GM23338 (cell line): ENCODE results near the gene DGCR8. TPM values are rescaled to one million over a fixed set of nuclear protein-coding genes. Genes with fewer than 3 reads are reported as not detected.

Experiments
- ATAC-seq: fragments of 200-7000 bp; cut with Tn5 transposase; 3 replicates; pipeline ENCODE4 v1.9.1; 2020
- DNase-seq: peaks from one replicate; pipeline ENCODE4 v3.0.0-alpha.2; 2015; ENCODE audit warnings: low spot score
- H2AFZ ChIP-seq: fragments of 200-600 bp; sonication (generic); 2 replicates; pipeline ENCODE4 v1.8.0; 2016; ENCODE audit warnings: antibody characterized with exemption, mild to moderate bottlenecking, moderate library complexity
- H3F3A ChIP-seq: fragments of 200-600 bp; sonication (generic); replicated peaks from 2 replicates; pipeline ENCODE4 v1.8.0; 2017; ENCODE audit warnings: antibody characterized with exemption, mixed run types, low read depth
- H3K27ac ChIP-seq: fragments of 200-600 bp; sonication (generic); 2 replicates; pipeline ENCODE4 v1.6.1; 2016; ENCODE audit warnings: low read depth
- H3K27me3 ChIP-seq: fragments of 200-600 bp; sonication (generic); 2 replicates; pipeline ENCODE4 v1.8.0; 2016; ENCODE audit warnings: mild to moderate bottlenecking, mixed run types, moderate library complexity; ENCODE audit not compliant: insufficient read depth
- H3K36me3 ChIP-seq: fragments of 200-600 bp; sonication (generic); 2 replicates; pipeline ENCODE4 v1.8.0; 2016; ENCODE audit warnings: mild to moderate bottlenecking; ENCODE audit not compliant: insufficient read depth
- H3K4me1 ChIP-seq: fragments of 200-600 bp; sonication (generic); 2 replicates; pipeline ENCODE4 v1.8.0; 2016; ENCODE audit warnings: mild to moderate bottlenecking, moderate library complexity; ENCODE audit not compliant: insufficient read depth
- H3K4me2 ChIP-seq: fragments of 200-600 bp; sonication (generic); 2 replicates; pipeline ENCODE4 v1.7.1; 2017; ENCODE audit warnings: mixed run types
- H3K4me3 ChIP-seq: fragments of 200-600 bp; sonication (generic); 2 replicates; pipeline ENCODE4 v1.6.1; 2016; ENCODE audit warnings: mixed run types
- H3K79me2 ChIP-seq: fragments of 200-600 bp; sonication (generic); replicated peaks from 2 replicates; pipeline ENCODE4 v1.8.0; 2017; ENCODE audit warnings: mild to moderate bottlenecking; ENCODE audit not compliant: insufficient read depth
- H3K9me2 ChIP-seq: fragments of 200-600 bp; sonication (generic); 2 replicates; pipeline ENCODE4 v1.8.0; 2017; ENCODE audit not compliant: insufficient read depth
- H4K20me1 ChIP-seq: fragments of 200-600 bp; sonication (generic); replicated peaks from 2 replicates; pipeline ENCODE4 v1.8.0; 2017; ENCODE audit warnings: mild to moderate bottlenecking; ENCODE audit not compliant: insufficient read depth
- H3K27ac Mint-ChIP-seq: 2 replicates; pipeline ENCODE4 v1.8.0; 2020; ENCODE audit warnings: inconsistent platforms, mild to moderate bottlenecking, moderate library complexity, mixed read lengths
- H3K27me3 Mint-ChIP-seq: 3 replicates; pipeline ENCODE4 v1.8.0; 2022; ENCODE audit warnings: low read depth, mild to moderate bottlenecking, moderate library complexity, mixed read lengths, inconsistent platforms; ENCODE audit not compliant: insufficient read depth, poor library complexity
- H3K36me3 Mint-ChIP-seq: 3 replicates; pipeline ENCODE4 v1.8.0; 2021; ENCODE audit warnings: low read depth, mild to moderate bottlenecking, inconsistent platforms, moderate library complexity, mixed read lengths
- H3K4me1 Mint-ChIP-seq: 3 replicates; pipeline ENCODE4 v1.8.0; 2020; ENCODE audit warnings: mild to moderate bottlenecking, inconsistent platforms, mixed read lengths
- H3K4me3 Mint-ChIP-seq: 3 replicates; pipeline ENCODE4 v1.8.0; 2021; ENCODE audit warnings: moderate library complexity, mild to moderate bottlenecking, inconsistent platforms, mixed read lengths
- H3K9me3 Mint-ChIP-seq: 3 replicates; pipeline ENCODE4 v1.8.0; 2020; ENCODE audit warnings: moderate library complexity, mild to moderate bottlenecking, inconsistent platforms, mixed read lengths
- CREB1 ChIP-seq: fragments of 250-450 bp; sonication (Bioruptor Pico); IDR thresholded peaks from 2 replicates; pipeline ENCODE4 v1.5.0; 2020; ENCODE audit warnings: low read depth, mild to moderate bottlenecking, moderate library complexity
- EZH2 ChIP-seq: fragments of 200-600 bp; sonication (generic); IDR thresholded peaks from one replicate; pipeline ENCODE4 v1.8.0; 2017; ENCODE audit warnings: antibody characterized with exemption, mild to moderate bottlenecking, low read depth; ENCODE audit not compliant: unreplicated experiment
- EZH2phosphoT487 ChIP-seq: fragments of 200-600 bp; sonication (generic); IDR thresholded peaks from one replicate; pipeline ENCODE4 v1.8.1; 2018; ENCODE audit warnings: antibody characterized with exemption; ENCODE audit not compliant: unreplicated experiment
- POLR2AphosphoS5 ChIP-seq: IDR thresholded peaks from 2 replicates; pipeline ENCODE4 v1.6.1; 2016; ENCODE audit warnings: antibody characterized with exemption, low read depth
- polyA plus RNA-seq: library from polyadenylated mRNA; unstranded; fragments of >200 nt; fragmentation: Nextera tagmentation; extraction: Ambion mirVana; gene quantifications from 2 replicates; pipeline ENCODE4 v1.2.1, GENCODE V29; 2016
- total RNA-seq: library from RNA; depleted of rRNA; stranded (reverse); fragments of >200 nt; shearing (Covaris generic); gene quantifications from 2 replicates; pipeline ENCODE4 v1.2.3, GENCODE V29; 2014
- TF ChIP-seq, protein P1 (sequence below): IDR thresholded peaks from 2 replicates; pipeline ENCODE4 v1.6.1; 2016; ENCODE audit warnings: antibody characterized with exemption
- TF ChIP-seq, protein P2 (sequence below), 2 experiments: fragments of 200-600 bp in 1 of 2; sonication (generic) in 1 of 2; conservative IDR thresholded peaks; 2 replicates each; pipeline versions ENCODE4 v1.5.1 to v1.6.1; 2016 to 2017; ENCODE audit warnings: antibody characterized with exemption in 2 of 2, low read depth in 2 of 2, mild to moderate bottlenecking in 2 of 2, moderate library complexity in 1 of 2
- TF ChIP-seq, protein P3 (sequence below): fragments of 250-450 bp; sonication (Bioruptor Pico); IDR thresholded peaks from 2 replicates; pipeline ENCODE4 v1.5.0; 2020; ENCODE audit warnings: mild to moderate bottlenecking, moderate library complexity

The DGCR8 gene
- total and polyA plus RNA-seq, 2 experiments from 2014 or later, result 12.2 to 48.9 TPM

DNA sequence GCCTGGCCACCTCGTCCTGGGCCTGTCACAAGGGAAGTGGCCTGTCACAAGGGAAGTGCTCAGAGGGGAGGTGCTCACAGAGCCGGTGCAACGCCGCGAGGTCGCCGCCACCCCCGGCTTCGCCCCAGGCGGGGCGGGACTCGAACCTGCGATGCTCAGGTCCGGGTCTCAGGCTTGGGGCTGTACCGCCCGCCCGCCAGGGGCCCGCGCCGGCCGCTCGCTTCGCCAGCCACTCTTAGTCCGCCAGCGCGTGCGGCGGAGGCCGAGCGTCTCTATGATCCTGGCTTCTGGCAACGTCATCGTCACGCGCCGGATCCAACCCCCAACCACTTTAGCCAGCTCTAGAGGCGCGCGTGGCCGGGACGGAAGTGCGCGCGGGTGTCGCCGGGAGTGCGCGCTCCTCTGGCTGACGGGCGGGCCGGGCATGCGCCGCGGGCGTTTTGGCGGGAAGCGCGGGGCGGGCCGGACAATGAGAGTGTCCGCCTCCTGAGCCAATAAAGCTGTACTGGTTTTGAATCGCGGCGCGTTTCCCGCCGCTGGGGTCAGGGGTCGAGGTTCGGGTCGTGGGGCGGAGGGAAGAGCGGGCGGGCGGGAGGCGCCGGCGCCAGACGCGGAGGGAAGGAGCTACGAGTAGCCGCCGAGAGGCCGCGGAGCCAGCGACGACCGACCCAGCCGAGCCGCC, 37.1 kb downstream of the DGCR8 start, which contains the start of gene TRMT2A:
TSS of gene TRMT2A (minus strand) at position 276 of the 682 bp plus-strand sequence. CDS start 320 bp downstream, outside the sequence.
- Histone ChIP-seq H3K27me3 (no peaks in the 10 kb centered on the region), H3K4me3 (peak within 1 kb of the TSS; percentile 98), H4K20me1 (peaks cover 20% of the 10 kb centered on the region), H2AFZ (no peak within 1 kb of the TSS), H3K27ac (peak within 1 kb of the TSS; percentile 85), H3K4me2 (peak within 1 kb of the TSS; percentile 98), H3K79me2 (peaks cover 60% of the 10 kb centered on the region), H3K36me3 (peaks cover 34% of the 10 kb centered on the region), H3K9me2 (no peaks in the 10 kb centered on the region), H3K4me1 (peaks cover 16% of the 10 kb centered on the region), H3F3A (peaks cover 9% of the 10 kb centered on the region; the same call in 1 of the 2 replicates)
- Mint-ChIP-seq H3K27ac (peak within 1 kb of the TSS; percentile 96), H3K4me1 (peaks cover 18% of the 10 kb centered on the region), H3K9me3 (no peaks in the 10 kb centered on the region), H3K36me3 (peaks cover 60% of the 10 kb centered on the region), H3K27me3 (peaks cover 32% of the 10 kb centered on the region), H3K4me3 (peak within 1 kb of the TSS; percentile 94)
- TF ChIP-seq, protein P1, sequence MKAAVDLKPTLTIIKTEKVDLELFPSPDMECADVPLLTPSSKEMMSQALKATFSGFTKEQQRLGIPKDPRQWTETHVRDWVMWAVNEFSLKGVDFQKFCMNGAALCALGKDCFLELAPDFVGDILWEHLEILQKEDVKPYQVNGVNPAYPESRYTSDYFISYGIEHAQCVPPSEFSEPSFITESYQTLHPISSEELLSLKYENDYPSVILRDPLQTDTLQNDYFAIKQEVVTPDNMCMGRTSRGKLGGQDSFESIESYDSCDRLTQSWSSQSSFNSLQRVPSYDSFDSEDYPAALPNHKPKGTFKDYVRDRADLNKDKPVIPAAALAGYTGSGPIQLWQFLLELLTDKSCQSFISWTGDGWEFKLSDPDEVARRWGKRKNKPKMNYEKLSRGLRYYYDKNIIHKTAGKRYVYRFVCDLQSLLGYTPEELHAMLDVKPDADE, result peak; percentile 84
- TF ChIP-seq CREB1 (CRISPR knock-in tag), result peak; percentile 97
- TF ChIP-seq EZH2phosphoT487, result no peak
- TF ChIP-seq, protein P2, sequence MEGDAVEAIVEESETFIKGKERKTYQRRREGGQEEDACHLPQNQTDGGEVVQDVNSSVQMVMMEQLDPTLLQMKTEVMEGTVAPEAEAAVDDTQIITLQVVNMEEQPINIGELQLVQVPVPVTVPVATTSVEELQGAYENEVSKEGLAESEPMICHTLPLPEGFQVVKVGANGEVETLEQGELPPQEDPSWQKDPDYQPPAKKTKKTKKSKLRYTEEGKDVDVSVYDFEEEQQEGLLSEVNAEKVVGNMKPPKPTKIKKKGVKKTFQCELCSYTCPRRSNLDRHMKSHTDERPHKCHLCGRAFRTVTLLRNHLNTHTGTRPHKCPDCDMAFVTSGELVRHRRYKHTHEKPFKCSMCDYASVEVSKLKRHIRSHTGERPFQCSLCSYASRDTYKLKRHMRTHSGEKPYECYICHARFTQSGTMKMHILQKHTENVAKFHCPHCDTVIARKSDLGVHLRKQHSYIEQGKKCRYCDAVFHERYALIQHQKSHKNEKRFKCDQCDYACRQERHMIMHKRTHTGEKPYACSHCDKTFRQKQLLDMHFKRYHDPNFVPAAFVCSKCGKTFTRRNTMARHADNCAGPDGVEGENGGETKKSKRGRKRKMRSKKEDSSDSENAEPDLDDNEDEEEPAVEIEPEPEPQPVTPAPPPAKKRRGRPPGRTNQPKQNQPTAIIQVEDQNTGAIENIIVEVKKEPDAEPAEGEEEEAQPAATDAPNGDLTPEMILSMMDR (conservative IDR thresholded peaks at IDR 0.05; ENCODE audit: low read depth in 2 of 2), result peak in 1 of 2 experiments; percentile 23; a peak in 2 of 4 replicates
- peak; percentile 61; the same call in 1 of the 2 replicates for TF ChIP-seq POLR2AphosphoS5
- ATAC-seq (peak; percentile 77), DNase-seq (peak; percentile 99)

DNA sequence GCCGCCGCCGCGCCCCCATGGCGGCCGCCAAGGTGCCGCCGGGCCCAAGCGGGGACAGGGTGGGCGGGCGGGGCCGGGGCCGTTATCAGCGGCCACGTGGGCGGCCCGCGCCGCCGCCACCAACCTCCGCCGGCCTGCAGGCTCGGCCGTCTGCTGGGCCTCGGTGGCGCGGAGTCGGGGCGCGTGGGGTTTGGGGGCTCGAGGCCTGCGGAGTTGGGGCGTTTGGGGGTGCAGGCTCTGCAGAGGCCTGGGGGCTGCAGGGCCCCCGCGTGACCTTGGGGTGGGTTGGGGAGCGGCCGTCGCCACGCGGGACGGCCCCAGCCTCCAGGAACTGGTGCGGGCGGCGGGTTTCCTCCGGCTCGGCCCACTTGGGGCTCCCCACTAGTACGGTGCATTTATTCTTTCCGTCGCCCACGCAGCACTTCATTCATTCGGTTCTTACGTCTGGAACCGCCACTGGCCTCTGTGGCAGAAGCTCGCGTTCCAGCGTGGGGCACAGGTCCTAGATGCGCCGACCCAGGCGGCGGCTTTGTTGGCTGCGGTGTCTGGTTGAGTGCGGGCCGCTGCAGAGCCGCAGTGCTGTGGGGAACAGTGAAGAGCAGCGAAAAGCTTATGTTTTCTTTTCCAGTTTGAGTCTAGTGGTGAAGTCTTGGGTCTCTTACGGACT, 37.7 kb downstream of the DGCR8 start:
- Histone ChIP-seq H3K27me3 (no peaks in the 10 kb centered on the region), H3F3A (peaks cover 7% of the 10 kb centered on the region; the same call in 1 of the 2 replicates), H3K4me2 (peak overlapping the region; percentile 98), H3K4me3 (peak overlapping the region; percentile 98), H3K4me1 (peaks cover 16% of the 10 kb centered on the region), H2AFZ (no peak overlapping the region), H3K27ac (peak overlapping the region; percentile 85), H4K20me1 (peaks cover 24% of the 10 kb centered on the region), H3K9me2 (no peaks in the 10 kb centered on the region), H3K79me2 (peaks cover 65% of the 10 kb centered on the region), H3K36me3 (peaks cover 37% of the 10 kb centered on the region)
- Mint-ChIP-seq H3K36me3 (peaks cover 66% of the 10 kb centered on the region), H3K27ac (peak overlapping the region; percentile 96), H3K4me1 (peaks cover 20% of the 10 kb centered on the region), H3K4me3 (peak overlapping the region; percentile 94), H3K27me3 (peaks cover 28% of the 10 kb centered on the region), H3K9me3 (no peaks in the 10 kb centered on the region)
- ATAC-seq (peak; percentile 2; the same call in 1 of the 3 replicates), DNase-seq (peak; percentile 32)
- TF ChIP-seq CREB1 (CRISPR knock-in tag) (no peak), POLR2AphosphoS5 (no peak), EZH2phosphoT487 (no peak), EZH2 (no peak)
- TF ChIP-seq, protein P3, sequence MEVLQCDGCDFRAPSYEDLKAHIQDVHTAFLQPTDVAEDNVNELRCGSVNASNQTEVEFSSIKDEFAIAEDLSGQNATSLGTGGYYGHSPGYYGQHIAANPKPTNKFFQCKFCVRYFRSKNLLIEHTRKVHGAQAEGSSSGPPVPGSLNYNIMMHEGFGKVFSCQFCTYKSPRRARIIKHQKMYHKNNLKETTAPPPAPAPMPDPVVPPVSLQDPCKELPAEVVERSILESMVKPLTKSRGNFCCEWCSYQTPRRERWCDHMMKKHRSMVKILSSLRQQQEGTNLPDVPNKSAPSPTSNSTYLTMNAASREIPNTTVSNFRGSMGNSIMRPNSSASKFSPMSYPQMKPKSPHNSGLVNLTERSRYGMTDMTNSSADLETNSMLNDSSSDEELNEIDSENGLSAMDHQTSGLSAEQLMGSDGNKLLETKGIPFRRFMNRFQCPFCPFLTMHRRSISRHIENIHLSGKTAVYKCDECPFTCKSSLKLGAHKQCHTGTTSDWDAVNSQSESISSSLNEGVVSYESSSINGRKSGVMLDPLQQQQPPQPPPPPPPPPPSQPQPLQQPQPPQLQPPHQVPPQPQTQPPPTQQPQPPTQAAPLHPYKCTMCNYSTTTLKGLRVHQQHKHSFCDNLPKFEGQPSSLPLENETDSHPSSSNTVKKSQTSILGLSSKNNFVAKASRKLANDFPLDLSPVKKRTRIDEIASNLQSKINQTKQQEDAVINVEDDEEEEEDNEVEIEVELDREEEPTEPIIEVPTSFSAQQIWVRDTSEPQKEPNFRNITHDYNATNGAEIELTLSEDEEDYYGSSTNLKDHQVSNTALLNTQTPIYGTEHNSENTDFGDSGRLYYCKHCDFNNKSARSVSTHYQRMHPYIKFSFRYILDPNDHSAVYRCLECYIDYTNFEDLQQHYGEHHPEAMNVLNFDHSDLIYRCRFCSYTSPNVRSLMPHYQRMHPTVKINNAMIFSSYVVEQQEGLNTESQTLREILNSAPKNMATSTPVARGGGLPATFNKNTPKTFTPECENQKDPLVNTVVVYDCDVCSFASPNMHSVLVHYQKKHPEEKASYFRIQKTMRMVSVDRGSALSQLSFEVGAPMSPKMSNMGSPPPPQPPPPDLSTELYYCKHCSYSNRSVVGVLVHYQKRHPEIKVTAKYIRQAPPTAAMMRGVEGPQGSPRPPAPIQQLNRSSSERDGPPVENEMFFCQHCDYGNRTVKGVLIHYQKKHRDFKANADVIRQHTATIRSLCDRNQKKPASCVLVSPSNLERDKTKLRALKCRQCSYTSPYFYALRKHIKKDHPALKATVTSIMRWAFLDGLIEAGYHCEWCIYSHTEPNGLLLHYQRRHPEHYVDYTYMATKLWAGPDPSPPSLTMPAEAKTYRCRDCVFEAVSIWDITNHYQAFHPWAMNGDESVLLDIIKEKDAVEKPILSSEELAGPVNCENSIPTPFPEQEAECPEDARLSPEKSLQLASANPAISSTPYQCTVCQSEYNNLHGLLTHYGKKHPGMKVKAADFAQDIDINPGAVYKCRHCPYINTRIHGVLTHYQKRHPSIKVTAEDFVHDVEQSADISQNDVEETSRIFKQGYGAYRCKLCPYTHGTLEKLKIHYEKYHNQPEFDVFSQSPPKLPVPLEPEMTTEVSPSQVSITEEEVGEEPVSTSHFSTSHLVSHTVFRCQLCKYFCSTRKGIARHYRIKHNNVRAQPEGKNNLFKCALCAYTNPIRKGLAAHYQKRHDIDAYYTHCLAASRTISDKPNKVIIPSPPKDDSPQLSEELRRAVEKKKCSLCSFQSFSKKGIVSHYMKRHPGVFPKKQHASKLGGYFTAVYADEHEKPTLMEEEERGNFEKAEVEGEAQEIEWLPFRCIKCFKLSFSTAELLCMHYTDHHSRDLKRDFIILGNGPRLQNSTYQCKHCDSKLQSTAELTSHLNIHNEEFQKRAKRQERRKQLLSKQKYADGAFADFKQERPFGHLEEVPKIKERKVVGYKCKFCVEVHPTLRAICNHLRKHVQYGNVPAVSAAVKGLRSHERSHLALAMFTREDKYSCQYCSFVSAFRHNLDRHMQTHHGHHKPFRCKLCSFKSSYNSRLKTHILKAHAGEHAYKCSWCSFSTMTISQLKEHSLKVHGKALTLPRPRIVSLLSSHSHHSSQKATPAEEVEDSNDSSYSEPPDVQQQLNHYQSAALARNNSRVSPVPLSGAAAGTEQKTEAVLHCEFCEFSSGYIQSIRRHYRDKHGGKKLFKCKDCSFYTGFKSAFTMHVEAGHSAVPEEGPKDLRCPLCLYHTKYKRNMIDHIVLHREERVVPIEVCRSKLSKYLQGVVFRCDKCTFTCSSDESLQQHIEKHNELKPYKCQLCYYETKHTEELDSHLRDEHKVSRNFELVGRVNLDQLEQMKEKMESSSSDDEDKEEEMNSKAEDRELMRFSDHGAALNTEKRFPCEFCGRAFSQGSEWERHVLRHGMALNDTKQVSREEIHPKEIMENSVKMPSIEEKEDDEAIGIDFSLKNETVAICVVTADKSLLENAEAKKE, result no peak
